Tibial artery (tissue), 4 donors: ENCODE measurements around the gene TRAF4.

Source experiments
- DNase-seq, 2 donors: peaks; one replicate each; pipeline ENCODE4 v3.0.0-alpha.2; 2019
- H3K27ac ChIP-seq, 2 donors: fragments of 200-600 bp; sonication (generic) in 1 of 2; 1 replicate in 1 of 2; 2 replicates in 1 of 2; pipeline ENCODE4 v1.5.1; 2018 to 2019; ENCODE audit warnings: mild to moderate bottlenecking in 1 of 2
- H3K27me3 ChIP-seq, 2 donors: fragments of 200-600 bp; sonication (generic) in 1 of 2; one replicate each; pipeline versions ENCODE4 v1.5.1 to v1.6.0; 2016 to 2019
- H3K36me3 ChIP-seq, 3 donors: fragments of 200-600 bp; sonication (generic) in 2 of 3; one replicate each; pipeline ENCODE4 v1.5.1; 2016 to 2019; ENCODE audit warnings: mild to moderate bottlenecking in 2 of 3
- H3K4me1 ChIP-seq, 4 donors: fragments of 200-600 bp; sonication (generic) in 2 of 4; 1 replicate in 3 of 4; 2 replicates in 1 of 4; pipeline ENCODE4 v1.5.1; 2016 to 2019
- H3K4me3 ChIP-seq, 2 donors: fragments of 200-600 bp; sonication (generic) in 1 of 2; 1 replicate in 1 of 2; 2 replicates in 1 of 2; pipeline ENCODE4 v1.5.1; 2018 to 2019; ENCODE audit warnings: mild to moderate bottlenecking in 2 of 2
- H3K9me3 ChIP-seq, 3 donors: fragments of 200-600 bp; sonication (generic) in 1 of 3; one replicate each; pipeline ENCODE4 v1.5.1; 2016 to 2019
- CTCF ChIP-seq, 2 experiments: fragments of 200-600 bp in 1 of 2; fragments of 450-650 bp in 1 of 2; IDR thresholded peaks; one replicate each; pipeline ENCODE4 v1.5.1; 2017 to 2019; ENCODE audit warnings: antibody characterized with exemption in 2 of 2, mild to moderate bottlenecking in 1 of 2, moderate library complexity in 1 of 2
- intact Hi-C: fragments of 100-400 bp; cut with DNase I; formaldehyde crosslinking; loops from one replicate; pipeline ENCODE4 v1.15.0; 2023; ENCODE audit warnings: low total_unique reads

The TRAF4 gene

GRCh38 chr17:28702026-28702751 is 41.6 kb upstream of the TRAF4 start:
- Histone ChIP-seq H3K4me1 (no peaks in the 10 kb centered on the region), H3K27ac (no peak overlapping the region), H3K4me3 (no peak overlapping the region), H3K27me3 (no peaks in the 10 kb centered on the region), H3K36me3 (peaks cover 63 to 91% (median 71%) of the 10 kb centered on the region in 3 donors), H3K9me3 (no peaks in the 10 kb centered on the region)
- intact Hi-C loops = loop anchor here (5.0 kb wide), 1 partner anchor 40 kb away; the partner anchor contains the start of genes SDF2 and SUPT6H
- TF ChIP-seq CTCF (IDR thresholded peaks at IDR 0.05) = no peak
- no peak for DNase-seq

DNA sequence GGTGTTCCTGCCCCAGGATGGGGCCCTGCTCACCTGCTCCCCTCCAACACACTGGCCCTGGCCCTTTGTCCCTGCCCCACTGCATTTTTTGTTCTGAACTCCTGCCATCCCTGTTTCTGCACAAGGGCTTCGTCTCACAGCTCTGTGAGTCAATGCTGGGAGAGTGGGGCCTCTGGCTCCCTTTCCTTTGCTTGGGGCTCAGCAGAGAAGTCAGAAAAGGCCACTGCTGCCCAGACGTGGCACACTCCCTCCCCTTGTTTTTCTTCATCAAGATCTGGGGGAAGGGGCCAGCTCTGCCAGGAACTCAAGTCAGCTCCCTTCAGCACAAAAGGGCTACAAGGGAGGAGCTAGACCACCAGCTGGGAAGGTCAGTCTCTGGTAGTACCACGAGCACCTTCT is 41.1 kb upstream of the TRAF4 start:
- intact Hi-C loops = loop anchor here (5.0 kb wide), 1 partner anchor 40 kb away; the partner anchor contains the start of genes SDF2 and SUPT6H
- peaks cover 58 to 85% (median 65%) of the 10 kb centered on the region in 3 donors for H3K36me3 ChIP-seq
- DNase-seq = no peak
- no peak for TF ChIP-seq CTCF (IDR thresholded peaks at IDR 0.05)
- H3K4me1 ChIP-seq = no peaks in the 10 kb centered on the region
- H3K4me3 ChIP-seq = no peak overlapping the region
- H3K27ac ChIP-seq = no peak overlapping the region
- no peaks in the 10 kb centered on the region for H3K27me3 ChIP-seq
- H3K9me3 ChIP-seq = no peaks in the 10 kb centered on the region

- no peaks in the 10 kb centered on the region for H3K27me3 ChIP-seq
- no peak for TF ChIP-seq CTCF (IDR thresholded peaks at IDR 0.05)
- no peak overlapping the region for H3K4me3 ChIP-seq
- no peaks in the 10 kb centered on the region for H3K4me1 ChIP-seq
- H3K36me3 ChIP-seq = peaks cover 48 to 76% (median 56%) of the 10 kb centered on the region in 3 donors
- intact Hi-C loops = loop anchor here (5.0 kb wide), 1 partner anchor 41 kb away; the partner anchor contains the start of genes SDF2 and SUPT6H
- no peaks in the 10 kb centered on the region for H3K9me3 ChIP-seq
- DNase-seq = no peak
- no peak overlapping the region for H3K27ac ChIP-seq
Measured at GRCh38 chr17:28703552-28704218, 40.1 kb upstream of the TRAF4 start.

DNA sequence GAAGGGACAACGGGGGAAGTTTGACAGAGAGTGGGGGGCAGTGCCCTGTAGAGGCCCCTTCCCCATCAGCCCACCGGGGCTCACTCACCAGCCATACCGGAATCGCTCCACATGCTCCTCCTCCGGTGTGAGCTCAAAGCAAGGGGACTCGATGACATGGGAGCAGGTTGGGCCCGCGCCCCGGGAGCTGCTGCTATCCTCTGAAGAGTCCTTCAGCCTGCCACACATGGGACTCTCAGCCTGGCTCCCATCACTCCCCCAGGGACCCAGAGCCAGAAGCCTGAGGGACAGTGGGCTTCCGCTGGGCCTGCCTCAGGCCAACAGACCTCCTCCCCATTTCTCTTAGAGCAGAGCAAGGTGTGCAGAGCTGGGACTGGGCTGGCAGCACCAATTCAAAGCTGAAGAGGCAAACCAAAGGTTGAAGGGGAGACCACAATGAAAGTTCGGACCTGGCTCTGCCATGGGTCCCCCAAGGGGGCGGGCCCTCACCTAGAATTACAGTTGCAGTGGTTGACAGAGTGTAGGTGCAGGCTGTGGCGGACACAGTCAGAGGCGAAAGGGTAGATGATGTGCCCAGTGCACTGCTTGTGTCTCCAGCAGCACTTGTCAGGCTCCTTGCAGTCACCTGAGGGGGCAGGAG is 39.5 kb upstream of the TRAF4 start:
- no peak overlapping the region for H3K27ac ChIP-seq
- peaks cover 42 to 69% (median 50%) of the 10 kb centered on the region in 3 donors for H3K36me3 ChIP-seq
- H3K4me1 ChIP-seq = no peaks in the 10 kb centered on the region
- no peak overlapping the region for H3K4me3 ChIP-seq
- no peak for TF ChIP-seq CTCF (IDR thresholded peaks at IDR 0.05)
- DNase-seq = no peak
- intact Hi-C loops = loop anchor here (5.0 kb wide), 1 partner anchor 42 kb away; the partner anchor contains the start of genes SDF2 and SUPT6H
- H3K27me3 ChIP-seq = no peaks in the 10 kb centered on the region
- no peaks in the 10 kb centered on the region for H3K9me3 ChIP-seq

DNA sequence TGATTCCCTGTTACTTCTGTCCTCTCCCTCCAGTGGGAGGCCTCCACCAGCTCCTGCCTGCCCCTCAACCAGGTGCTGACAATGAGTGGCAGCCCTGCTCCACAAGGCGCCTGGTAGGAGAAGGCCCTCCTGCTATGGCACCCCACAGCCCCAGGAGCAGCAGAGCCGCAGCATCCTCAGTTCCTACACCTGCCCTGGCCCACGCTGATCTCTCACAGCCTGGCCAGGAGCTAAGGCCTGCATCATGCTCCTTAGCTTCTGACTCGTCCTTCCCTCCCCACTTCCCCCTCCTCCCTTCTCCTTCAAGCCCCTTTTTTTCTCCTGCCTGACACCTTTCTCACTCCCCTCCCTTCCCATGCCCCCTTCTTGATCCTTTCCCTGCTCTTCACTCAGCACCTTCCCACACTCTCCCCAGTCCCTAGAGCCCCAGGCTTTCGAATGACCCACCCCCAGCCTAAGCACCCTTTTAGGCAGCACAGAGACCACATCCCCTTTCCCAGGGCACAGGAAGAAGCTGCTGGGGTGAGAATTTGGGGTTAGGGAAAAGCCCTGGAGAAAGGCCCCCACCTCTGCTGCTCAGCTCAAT is 38.6 kb upstream of the TRAF4 start:
- no peak for DNase-seq
- Histone ChIP-seq H3K9me3 (no peaks in the 10 kb centered on the region), H3K27me3 (no peaks in the 10 kb centered on the region), H3K27ac (no peak overlapping the region), H3K4me1 (peaks cover 0 to 3% (median 0%) of the 10 kb centered on the region in 4 donors), H3K36me3 (peaks cover 34 to 61% (median 41%) of the 10 kb centered on the region in 3 donors), H3K4me3 (no peak overlapping the region)
- intact Hi-C loops = no loop called here
- TF ChIP-seq CTCF (IDR thresholded peaks at IDR 0.05) = no peak
